SK-N-SH (cell line): Measurements from ENCODE around the gene ZNF132. TPM values are rescaled to one million over a fixed set of nuclear protein-coding genes. Genes with fewer than 3 reads are reported as not detected.
A peak's percentile ranks its signal among the peaks of the same experiment; 100 is the strongest.

Source experiments
- CTCF ChIA-PET: fragments of 300-600, 350-600 bp; formaldehyde crosslinking; extraction: SDS; loops from one replicate; lab custom pipeline; 2021; lab: Yijun Ruan, JAX
- POLR2A ChIA-PET: fragments of 350-600 bp; sonication (Branson Sonifier 250); formaldehyde crosslinking; extraction: SDS; loops from one replicate; lab custom pipeline; 2020; ENCODE audit warnings: antibody characterized with exemption, inconsistent platforms; lab: Yijun Ruan, JAX
- DNase-seq: peaks from one replicate; pipeline ENCODE4 v3.0.0; 2012
- H2AFZ ChIP-seq: fragments of 200-600 bp; sonication (generic); 2 replicates; pipeline ENCODE4 v1.8.1; 2016; ENCODE audit warnings: antibody characterized with exemption, mild to moderate bottlenecking, low read depth
- H3F3A ChIP-seq: fragments of 200-600 bp; sonication (generic); replicated peaks from 2 replicates; pipeline ENCODE3; 2016; ENCODE audit warnings: antibody characterized with exemption, mild to moderate bottlenecking; ENCODE audit not compliant: insufficient read depth
- H3K27ac ChIP-seq, 2 experiments: fragments of 200-500 bp in 1 of 2; fragments of 200-600 bp in 1 of 2; sonication (Bioruptor generic) in 1 of 2; sonication (generic), shearing (Covaris generic) in 1 of 2; 2 replicates each; pipeline versions ENCODE4 v1.5.1 to v1.6.1; 2014 to 2016; ENCODE audit warnings: low read depth in 2 of 2, inconsistent platforms in 1 of 2, low read length in 1 of 2, mild to moderate bottlenecking in 1 of 2, mixed read lengths in 1 of 2
- H3K27me3 ChIP-seq: fragments of 200-600 bp; sonication (generic), shearing (Covaris generic); 2 replicates; pipeline ENCODE4 v1.6.1; 2016; ENCODE audit warnings: mixed run types; ENCODE audit not compliant: insufficient read depth
- H3K36me3 ChIP-seq, 2 experiments: fragments of 200-500 bp in 1 of 2; fragments of 200-600 bp in 1 of 2; sonication (Bioruptor generic) in 1 of 2; sonication (generic) in 1 of 2; replicated peaks in 1 of 2; 2 replicates each; pipeline versions ENCODE3 to v1.5.1; 2014 to 2016; ENCODE audit warnings: low read length in 1 of 2, mild to moderate bottlenecking in 1 of 2; ENCODE audit not compliant: insufficient read depth in 2 of 2, control insufficient read depth in 1 of 2
- H3K4me1 ChIP-seq, 2 experiments: fragments of 200-500 bp in 1 of 2; fragments of 200-600 bp in 1 of 2; sonication (Bioruptor generic) in 1 of 2; sonication (generic), shearing (Covaris generic) in 1 of 2; 2 replicates each; pipeline versions ENCODE4 v1.5.1 to v1.6.1; 2014 to 2016; ENCODE audit warnings: low read depth in 1 of 2, low read length in 1 of 2, mixed run types in 1 of 2; ENCODE audit not compliant: insufficient read depth in 2 of 2, control insufficient read depth in 1 of 2
- H3K4me2 ChIP-seq: fragments of 200-600 bp; sonication (generic), shearing (Covaris generic); 2 replicates; pipeline ENCODE4 v1.6.1; 2017; ENCODE audit warnings: mixed run types
- H3K4me3 ChIP-seq, 2 experiments: fragments of 200-500 bp in 1 of 2; fragments of 200-600 bp in 1 of 2; sonication (Bioruptor generic) in 1 of 2; sonication (generic), shearing (Covaris generic) in 1 of 2; 2 replicates each; pipeline versions ENCODE4 v1.5.1 to v1.8.1; 2014 to 2016; ENCODE audit warnings: low read depth in 2 of 2, inconsistent platforms in 1 of 2, low read length in 1 of 2, mild to moderate bottlenecking in 1 of 2, mixed read lengths in 1 of 2, moderate library complexity in 1 of 2
- H3K79me2 ChIP-seq: fragments of 200-600 bp; sonication (generic); 2 replicates; pipeline ENCODE4 v1.8.1; 2017; ENCODE audit warnings: mild to moderate bottlenecking; ENCODE audit not compliant: insufficient read depth
- H3K9ac ChIP-seq: fragments of 200-600 bp; sonication (generic); 2 replicates; pipeline ENCODE4 v1.6.1; 2017; ENCODE audit warnings: mixed run types
- H3K9me2 ChIP-seq: fragments of 200-600 bp; sonication (generic); 2 replicates; pipeline ENCODE4 v1.6.1; 2017; ENCODE audit warnings: mixed run types
- H3K9me3 ChIP-seq: fragments of 200-600 bp; sonication (generic); 2 replicates; pipeline ENCODE4 v1.6.1; 2017; ENCODE audit warnings: mixed run types, mild to moderate bottlenecking, moderate library complexity
- H4K20me1 ChIP-seq: fragments of 200-600 bp; sonication (generic); 2 replicates; pipeline ENCODE4 v1.6.1; 2017; ENCODE audit warnings: mild to moderate bottlenecking, mixed run types; ENCODE audit not compliant: insufficient read depth
- ELF1 ChIP-seq: IDR thresholded peaks from 2 replicates; pipeline ENCODE4 v1.4.0; 2012
- EP300 ChIP-seq, 2 experiments: IDR thresholded peaks; 2 replicates each; pipeline versions ENCODE4 v1.4.0 to v1.6.1; 2012; ENCODE audit warnings: borderline replicate concordance in 1 of 2, low read depth in 1 of 2, low read length in 1 of 2
- GABPA ChIP-seq: IDR thresholded peaks from 2 replicates; pipeline ENCODE4 v1.4.0; 2012; ENCODE audit warnings: low read depth, mild to moderate bottlenecking
- JUND ChIP-seq: IDR thresholded peaks from 2 replicates; pipeline ENCODE4 v1.4.0; 2012
- MXI1 ChIP-seq: IDR thresholded peaks from 2 replicates; pipeline ENCODE4 v1.6.1; 2012; ENCODE audit warnings: mild to moderate bottlenecking, low read depth, low read length, improper control_type of control experiment
- NRF1 ChIP-seq: IDR thresholded peaks from 2 replicates; pipeline ENCODE4 v1.6.1; 2012; ENCODE audit warnings: low read depth, mild to moderate bottlenecking, low read length
- POLR2AphosphoS5 ChIP-seq: IDR thresholded peaks from 2 replicates; pipeline ENCODE4 v1.6.1; 2012; ENCODE audit warnings: low read depth, low read length
- TAF1 ChIP-seq: IDR thresholded peaks from 2 replicates; pipeline ENCODE4 v1.6.1; 2012; ENCODE audit warnings: low read depth, mild to moderate bottlenecking, low read length, moderate library complexity, borderline replicate concordance
- WGBS: methylation state at CpG from one replicate; pipeline ENCODE4 v1.1.6; 2017; ENCODE audit warnings: low lambda C conversion rate; 5-methylcytosine and 5-hydroxymethylcytosine counted together
- polyA plus RNA-seq, 3 experiments: library from polyadenylated mRNA; depleted of rRNA; stranded (reverse); fragments of >200 nt; gene quantifications; 2 replicates each; pipeline ENCODE4 v1.2.3, GENCODE V29; 2012
- TF ChIP-seq, protein P1 (sequence below): IDR thresholded peaks from 2 replicates; pipeline ENCODE4 v1.4.0; 2012; ENCODE audit warnings: low read depth
- TF ChIP-seq, protein P2 (sequence below): IDR thresholded peaks from 2 replicates; pipeline ENCODE4 v1.4.0; 2012; ENCODE audit warnings: low read depth, borderline replicate concordance
- TF ChIP-seq, protein P3 (sequence below): fragments of 200-600 bp; sonication (generic); IDR thresholded peaks from 2 replicates; pipeline ENCODE4 v1.6.1; 2017; ENCODE audit warnings: antibody characterized with exemption, mild to moderate bottlenecking, moderate library complexity
- TF ChIP-seq, protein P4 (sequence below): fragments of 150-350 bp; IDR thresholded peaks from 2 replicates; pipeline ENCODE4 v1.6.1; 2017; ENCODE audit warnings: antibody characterized with exemption, low read length, low read depth, borderline replicate concordance

The ZNF132 gene
- polyA plus RNA-seq, 1 of the 3 experiments (the other 2 are of a cell fraction) = 1.3 TPM

DNA sequence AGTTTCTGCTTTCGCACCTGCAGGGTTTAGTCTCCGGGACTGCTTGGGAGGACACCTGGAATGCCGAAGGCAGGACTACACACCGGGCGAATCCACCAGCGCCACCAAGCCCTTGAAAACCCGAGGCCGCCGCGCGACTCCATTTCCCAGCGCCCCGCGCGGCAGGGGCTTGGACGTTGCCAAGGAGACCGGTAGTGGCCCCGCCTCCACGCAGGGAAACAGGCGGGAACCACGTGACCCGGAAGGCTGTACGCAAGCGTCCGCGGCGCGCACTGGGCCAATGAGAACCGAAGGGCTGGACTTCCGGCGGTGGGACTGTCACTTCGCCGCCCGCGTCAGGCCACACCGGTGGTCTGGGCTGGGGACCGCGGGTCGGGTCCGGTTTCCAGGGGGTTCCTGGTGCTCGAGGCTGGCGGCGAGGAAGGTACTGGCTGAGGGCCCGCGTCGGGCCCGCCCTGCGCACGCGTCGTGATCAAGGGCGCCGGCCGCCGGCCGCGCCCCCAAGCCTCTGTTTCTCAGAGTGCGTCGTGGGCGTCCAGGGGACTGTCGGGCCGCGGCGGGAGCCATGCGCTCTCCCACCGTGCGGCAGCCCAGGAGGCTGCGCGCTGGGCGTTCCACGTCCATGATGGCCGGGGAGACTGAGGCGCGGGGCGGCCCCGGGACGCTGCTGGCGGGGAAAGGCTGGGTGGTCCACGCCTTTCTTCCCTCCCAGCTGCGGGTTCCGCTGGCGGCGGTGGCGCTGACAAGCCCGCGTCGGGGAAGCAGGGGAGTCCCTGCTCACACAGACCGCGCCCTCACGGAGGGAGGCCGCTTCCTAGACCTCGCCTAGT is 27.0 kb upstream of the ZNF132 start, which contains the start of gene ZNF324:
Gene ZNF324 (plus strand): TSS at position 321 of the 830 bp plus-strand sequence. CDS start 2,106 bp downstream, outside the sequence.
- Histone ChIP-seq H3K9ac (peak within 1 kb of the TSS; percentile 79), H3K27ac (peak within 1 kb of the TSS; percentile 48 to 72; a peak in 2 of 4 replicates), H3K4me1 (peaks cover 0 to 12% of the 10 kb centered on the region in 2 experiments; a peak in 1 of 4 replicates), H3K4me2 (peak within 1 kb of the TSS; percentile 73), H2AFZ (peak within 1 kb of the TSS; percentile 90), H3K79me2 (peaks cover 25% of the 10 kb centered on the region), H3F3A (peaks cover 3% of the 10 kb centered on the region), H3K27me3 (no peaks in the 10 kb centered on the region), H3K9me3 (no peaks in the 10 kb centered on the region), H4K20me1 (peaks cover 13% of the 10 kb centered on the region; the same call in 1 of the 2 replicates), H3K9me2 (no peaks in the 10 kb centered on the region), H3K36me3 (peaks cover 0 to 20% of the 10 kb centered on the region in 2 experiments), H3K4me3 (peak within 1 kb of the TSS; percentile 82 to 86)
- 1% methylated on average over 15 of the region's 92 CpGs for WGBS
- peak; percentile 99 for DNase-seq
- CTCF ChIA-PET = no interaction called here
- TF ChIP-seq MXI1 (peak; percentile 93), NRF1 (peak; percentile 59), JUND (no peak), TAF1 (peak; percentile 61; the same call in 1 of the 2 replicates), ELF1 (peak; percentile 93), GABPA (peak; percentile 80), EP300 (IDR thresholded peaks at IDR 0.05; ENCODE audit: borderline replicate concordance in 1 of 2, low read depth in 1 of 2, low read length in 1 of 2) (no peak), POLR2AphosphoS5 (peak; percentile 82)
- TF ChIP-seq, protein P1, sequence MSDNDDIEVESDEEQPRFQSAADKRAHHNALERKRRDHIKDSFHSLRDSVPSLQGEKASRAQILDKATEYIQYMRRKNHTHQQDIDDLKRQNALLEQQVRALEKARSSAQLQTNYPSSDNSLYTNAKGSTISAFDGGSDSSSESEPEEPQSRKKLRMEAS = peak; percentile 45; the same call in 1 of the 2 replicates
- TF ChIP-seq, protein P2, sequence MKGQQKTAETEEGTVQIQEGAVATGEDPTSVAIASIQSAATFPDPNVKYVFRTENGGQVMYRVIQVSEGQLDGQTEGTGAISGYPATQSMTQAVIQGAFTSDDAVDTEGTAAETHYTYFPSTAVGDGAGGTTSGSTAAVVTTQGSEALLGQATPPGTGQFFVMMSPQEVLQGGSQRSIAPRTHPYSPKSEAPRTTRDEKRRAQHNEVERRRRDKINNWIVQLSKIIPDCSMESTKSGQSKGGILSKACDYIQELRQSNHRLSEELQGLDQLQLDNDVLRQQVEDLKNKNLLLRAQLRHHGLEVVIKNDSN = peak; percentile 97
- TF ChIP-seq, protein P3, sequence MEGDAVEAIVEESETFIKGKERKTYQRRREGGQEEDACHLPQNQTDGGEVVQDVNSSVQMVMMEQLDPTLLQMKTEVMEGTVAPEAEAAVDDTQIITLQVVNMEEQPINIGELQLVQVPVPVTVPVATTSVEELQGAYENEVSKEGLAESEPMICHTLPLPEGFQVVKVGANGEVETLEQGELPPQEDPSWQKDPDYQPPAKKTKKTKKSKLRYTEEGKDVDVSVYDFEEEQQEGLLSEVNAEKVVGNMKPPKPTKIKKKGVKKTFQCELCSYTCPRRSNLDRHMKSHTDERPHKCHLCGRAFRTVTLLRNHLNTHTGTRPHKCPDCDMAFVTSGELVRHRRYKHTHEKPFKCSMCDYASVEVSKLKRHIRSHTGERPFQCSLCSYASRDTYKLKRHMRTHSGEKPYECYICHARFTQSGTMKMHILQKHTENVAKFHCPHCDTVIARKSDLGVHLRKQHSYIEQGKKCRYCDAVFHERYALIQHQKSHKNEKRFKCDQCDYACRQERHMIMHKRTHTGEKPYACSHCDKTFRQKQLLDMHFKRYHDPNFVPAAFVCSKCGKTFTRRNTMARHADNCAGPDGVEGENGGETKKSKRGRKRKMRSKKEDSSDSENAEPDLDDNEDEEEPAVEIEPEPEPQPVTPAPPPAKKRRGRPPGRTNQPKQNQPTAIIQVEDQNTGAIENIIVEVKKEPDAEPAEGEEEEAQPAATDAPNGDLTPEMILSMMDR = no peak
- TF ChIP-seq, protein P4, sequence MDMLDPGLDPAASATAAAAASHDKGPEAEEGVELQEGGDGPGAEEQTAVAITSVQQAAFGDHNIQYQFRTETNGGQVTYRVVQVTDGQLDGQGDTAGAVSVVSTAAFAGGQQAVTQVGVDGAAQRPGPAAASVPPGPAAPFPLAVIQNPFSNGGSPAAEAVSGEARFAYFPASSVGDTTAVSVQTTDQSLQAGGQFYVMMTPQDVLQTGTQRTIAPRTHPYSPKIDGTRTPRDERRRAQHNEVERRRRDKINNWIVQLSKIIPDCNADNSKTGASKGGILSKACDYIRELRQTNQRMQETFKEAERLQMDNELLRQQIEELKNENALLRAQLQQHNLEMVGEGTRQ = peak; percentile 78
- POLR2A ChIA-PET = interaction anchor here (2.0 kb wide), 1 partner anchor 16 kb away, joined by 6 read pairs; the partner anchor contains the start of gene ZNF324B
